Mucosa of stomach (tissue), 1 donor: ENCODE results near the gene SSTR4.
"Not testable (repeated sequence)": the region's sequence is repeated elsewhere in the genome, so short reads cannot be mapped to it uniquely, and the experiment has no call there.

Experiments used
- H3K27me3 ChIP-seq: one replicate; pipeline ENCODE4 v1.7.0; 2013; ENCODE audit warnings: mild to moderate bottlenecking, low read length; ENCODE audit not compliant: control insufficient read depth, insufficient read depth
- H3K36me3 ChIP-seq: one replicate; pipeline ENCODE4 v1.7.0; 2013; ENCODE audit warnings: low read length; ENCODE audit not compliant: control insufficient read depth, insufficient read depth
- H3K4me1 ChIP-seq: one replicate; pipeline ENCODE4 v1.7.0; 2013; ENCODE audit warnings: mild to moderate bottlenecking, low read length; ENCODE audit not compliant: control insufficient read depth, insufficient read depth
- H3K4me3 ChIP-seq: one replicate; pipeline ENCODE4 v1.7.0; 2013; ENCODE audit warnings: low read length
- H3K9ac ChIP-seq: one replicate; pipeline ENCODE4 v1.7.0; 2013; ENCODE audit warnings: mild to moderate bottlenecking, low read length, moderate library complexity
- H3K9me3 ChIP-seq: one replicate; pipeline ENCODE4 v1.7.0; 2013; ENCODE audit warnings: mild to moderate bottlenecking, low read length, moderate library complexity; ENCODE audit not compliant: control insufficient read depth
- donor health status: Pancreatic carcinoma.

The SSTR4 gene

GRCh38 chr20:23034721-23035671 lies at the start of gene SSTR4:
TSS of gene SSTR4 (plus strand) at chr20:23035312. CDS start at chr20:23035484, 172 bp downstream.
- peaks cover 24% of the 10 kb centered on the region for H3K27me3 ChIP-seq
- no peak within 1 kb of the TSS for H3K9ac ChIP-seq
- no peaks in the 10 kb centered on the region for H3K36me3 ChIP-seq
- no peak within 1 kb of the TSS for H3K4me3 ChIP-seq
- no peaks in the 10 kb centered on the region for H3K9me3 ChIP-seq
- H3K4me1 ChIP-seq: no peaks in the 10 kb centered on the region

GRCh38 chr20:22986601-22987000 lies 48.5 kb upstream of the SSTR4 start:
- Histone ChIP-seq H3K4me1 (no peaks in the 10 kb centered on the region), H3K9me3 (no peaks in the 10 kb centered on the region), H3K36me3 (no peaks in the 10 kb centered on the region), H3K27me3 (no peaks in the 10 kb centered on the region), H3K4me3 (no peak overlapping the region), H3K9ac (no peak overlapping the region)

GRCh38 chr20:22991424-22991823 lies 43.7 kb upstream of the SSTR4 start:
- H3K36me3 ChIP-seq, H3K4me1 ChIP-seq, H3K9me3 ChIP-seq, H3K27me3 ChIP-seq, H3K4me3 ChIP-seq, H3K9ac ChIP-seq: not testable (repeated sequence)

- H3K9me3 ChIP-seq: no peaks in the 10 kb centered on the region
- H3K36me3 ChIP-seq: no peaks in the 10 kb centered on the region
- no peak overlapping the region for H3K4me3 ChIP-seq
- H3K27me3 ChIP-seq: no peaks in the 10 kb centered on the region
- no peak overlapping the region for H3K9ac ChIP-seq
- no peaks in the 10 kb centered on the region for H3K4me1 ChIP-seq
These were observed 41.3 kb upstream of the SSTR4 start for GRCh38 chr20:22993823-22994222.

GRCh38 chr20:22995923-22996322 lies 39.2 kb upstream of the SSTR4 start:
- Histone ChIP-seq H3K9ac (no peak overlapping the region), H3K36me3 (no peaks in the 10 kb centered on the region), H3K4me1 (peaks cover 6% of the 10 kb centered on the region), H3K27me3 (no peaks in the 10 kb centered on the region), H3K4me3 (no peak overlapping the region), H3K9me3 (no peaks in the 10 kb centered on the region)

- no peaks in the 10 kb centered on the region for H3K27me3 ChIP-seq
- H3K4me1 ChIP-seq: peaks cover 6% of the 10 kb centered on the region
- no peak overlapping the region for H3K4me3 ChIP-seq
- H3K9ac ChIP-seq: no peak overlapping the region
- no peaks in the 10 kb centered on the region for H3K36me3 ChIP-seq
- H3K9me3 ChIP-seq: no peaks in the 10 kb centered on the region
These were observed 36.6 kb upstream of the SSTR4 start for GRCh38 chr20:22998476-22998875.

- Histone ChIP-seq H3K4me1 (peaks cover 6% of the 10 kb centered on the region), H3K4me3 (no peak overlapping the region), H3K27me3 (no peaks in the 10 kb centered on the region), H3K9me3 (no peaks in the 10 kb centered on the region), H3K9ac (no peak overlapping the region), H3K36me3 (no peaks in the 10 kb centered on the region)
These were observed 35.4 kb upstream of the SSTR4 start for GRCh38 chr20:22999756-23000155.

- H3K4me1 ChIP-seq: peaks cover 6% of the 10 kb centered on the region
- H3K9me3 ChIP-seq: no peaks in the 10 kb centered on the region
- no peak overlapping the region for H3K9ac ChIP-seq
- H3K4me3 ChIP-seq: no peak overlapping the region
- H3K36me3 ChIP-seq: no peaks in the 10 kb centered on the region
- H3K27me3 ChIP-seq: no peaks in the 10 kb centered on the region
These were observed 34.7 kb upstream of the SSTR4 start for GRCh38 chr20:23000232-23000947.

- H3K9ac ChIP-seq: no peak overlapping the region
- no peaks in the 10 kb centered on the region for H3K36me3 ChIP-seq
- no peak overlapping the region for H3K4me3 ChIP-seq
- peaks cover 6% of the 10 kb centered on the region for H3K4me1 ChIP-seq
- no peaks in the 10 kb centered on the region for H3K9me3 ChIP-seq
- no peaks in the 10 kb centered on the region for H3K27me3 ChIP-seq
These were observed 32.8 kb upstream of the SSTR4 start for GRCh38 chr20:23002276-23002675.

GRCh38 chr20:23003077-23003635 lies 32.0 kb upstream of the SSTR4 start:
- H3K36me3 ChIP-seq: no peaks in the 10 kb centered on the region
- H3K9ac ChIP-seq: no peak overlapping the region

GRCh38 chr20:23003881-23004460 lies 31.1 kb upstream of the SSTR4 start:
- no peak overlapping the region for H3K4me3 ChIP-seq
- no peak overlapping the region for H3K9ac ChIP-seq
- no peaks in the 10 kb centered on the region for H3K9me3 ChIP-seq
- H3K36me3 ChIP-seq: no peaks in the 10 kb centered on the region
- peaks cover 6% of the 10 kb centered on the region for H3K4me1 ChIP-seq
- no peaks in the 10 kb centered on the region for H3K27me3 ChIP-seq

More at GRCh38 chr20:23003077-23003635, 32.0 kb upstream of the SSTR4 start:
- H3K27me3 ChIP-seq: no peaks in the 10 kb centered on the region
- no peak overlapping the region for H3K4me3 ChIP-seq
- no peaks in the 10 kb centered on the region for H3K9me3 ChIP-seq
- peaks cover 6% of the 10 kb centered on the region for H3K4me1 ChIP-seq

- Histone ChIP-seq H3K4me3 (no peak overlapping the region), H3K9me3 (no peaks in the 10 kb centered on the region), H3K9ac (no peak overlapping the region), H3K4me1 (no peaks in the 10 kb centered on the region), H3K36me3 (no peaks in the 10 kb centered on the region), H3K27me3 (no peaks in the 10 kb centered on the region)
These were observed 29.3 kb upstream of the SSTR4 start for GRCh38 chr20:23005776-23006175.
